Activated CD4-positive, alpha-beta memory T cell treated with anti-CD3 and anti-CD28 coated beads, Interleukin-2, amount 10 ng/mL, durations not matched to agents 7 days and 5 days (primary cell): ENCODE results near the gene PRXL2C. TPM values are rescaled to one million over a fixed set of nuclear protein-coding genes. Genes with fewer than 3 reads are reported as not detected.
"Not testable (repeated sequence)": the region's sequence is repeated elsewhere in the genome, so short reads cannot be mapped to it uniquely, and the experiment has no call there.

Source experiments
- CTCF ChIA-PET: fragments of 350-600 bp; sonication (Branson Sonifier 250); formaldehyde crosslinking; loops from one replicate; lab custom pipeline; 2021; ENCODE audit warnings: antibody characterized with exemption, inconsistent platforms; lab: Charles Lee
- POLR2A ChIA-PET: fragments of 350-600 bp; sonication (Branson Sonifier 250); formaldehyde crosslinking; loops from one replicate; lab custom pipeline; 2021; ENCODE audit warnings: antibody characterized with exemption; lab: Charles Lee
- DNase-seq: peaks from one replicate; pipeline ENCODE4 v3.0.0-alpha.2; 2020
- H3K27ac Mint-ChIP-seq: one replicate; pipeline ENCODE4 v1.8.0; 2021; ENCODE audit warnings: mild to moderate bottlenecking, mixed read lengths
- H3K27me3 Mint-ChIP-seq: one replicate; pipeline ENCODE4 v1.8.0; 2021; ENCODE audit warnings: mixed read lengths
- H3K36me3 Mint-ChIP-seq: one replicate; pipeline ENCODE4 v1.8.0; 2021; ENCODE audit warnings: low read depth, mixed read lengths
- H3K4me1 Mint-ChIP-seq: one replicate; pipeline ENCODE4 v1.8.0; 2021; ENCODE audit warnings: mixed read lengths
- H3K4me3 Mint-ChIP-seq: one replicate; pipeline ENCODE4 v1.8.0; 2021; ENCODE audit warnings: mild to moderate bottlenecking, mixed read lengths
- H3K9me3 Mint-ChIP-seq: one replicate; pipeline ENCODE4 v1.8.0; 2021; ENCODE audit warnings: mixed read lengths
- total RNA-seq, 2 experiments: library from RNA; stranded (reverse); gene quantifications; one replicate each; pipeline ENCODE4 v1.2.3, GENCODE V29; 2021

The PRXL2C gene
- total RNA-seq, 2 experiments from 2014 or later, result 11.2 to 13.4 TPM

DNA sequence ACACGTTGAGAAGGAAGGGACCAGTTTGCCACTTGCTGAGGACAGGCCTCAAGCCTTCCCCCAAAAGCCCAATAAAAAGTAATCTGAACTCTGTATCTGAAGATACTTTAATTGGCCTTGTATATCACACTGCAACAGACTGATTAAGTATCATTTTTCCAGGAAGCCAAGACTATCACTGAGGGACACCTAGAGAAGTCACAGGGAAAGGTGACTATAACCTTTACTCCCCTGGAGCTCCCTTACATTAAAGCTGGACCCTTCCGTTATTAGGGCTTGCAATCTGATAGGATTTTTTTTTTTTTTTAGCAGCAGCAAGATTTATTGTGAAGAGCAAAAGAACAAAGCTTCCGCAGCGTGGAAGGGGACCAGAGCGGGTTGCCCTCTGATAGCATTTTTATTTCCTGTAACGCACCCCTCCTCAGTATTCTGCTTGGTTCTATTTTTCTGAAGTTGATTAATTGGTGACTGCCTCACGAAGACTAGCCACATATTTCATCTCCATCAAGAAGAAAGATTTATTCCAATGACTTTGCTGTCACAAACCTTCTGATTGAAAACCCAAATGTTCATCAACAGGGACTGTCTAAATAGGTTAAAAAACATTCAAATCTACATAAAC lies 38.2 kb downstream of the PRXL2C start:
- no peaks in the 10 kb centered on the region for H3K36me3 Mint-ChIP-seq
- no peaks in the 10 kb centered on the region for H3K9me3 Mint-ChIP-seq
- no peak overlapping the region for H3K4me3 Mint-ChIP-seq
- H3K4me1 Mint-ChIP-seq, result peaks cover 4% of the 10 kb centered on the region
- ChIA-PET CTCF (no interaction called here), POLR2A (no interaction called here)
- DNase-seq, result no peak
- H3K27me3 Mint-ChIP-seq, result peaks cover 56% of the 10 kb centered on the region
- H3K27ac Mint-ChIP-seq, result no peak overlapping the region

GRCh38 chr9:96615411-96615810 lies 39.7 kb downstream of the PRXL2C start:
- Mint-ChIP-seq H3K27me3 (peaks cover 58% of the 10 kb centered on the region), H3K4me3 (no peak overlapping the region), H3K27ac (no peak overlapping the region), H3K36me3 (no peaks in the 10 kb centered on the region), H3K4me1 (peaks cover 4% of the 10 kb centered on the region), H3K9me3 (no peaks in the 10 kb centered on the region)
- POLR2A ChIA-PET, result no interaction called here
- DNase-seq, result no peak
- CTCF ChIA-PET, result no interaction called here

DNA sequence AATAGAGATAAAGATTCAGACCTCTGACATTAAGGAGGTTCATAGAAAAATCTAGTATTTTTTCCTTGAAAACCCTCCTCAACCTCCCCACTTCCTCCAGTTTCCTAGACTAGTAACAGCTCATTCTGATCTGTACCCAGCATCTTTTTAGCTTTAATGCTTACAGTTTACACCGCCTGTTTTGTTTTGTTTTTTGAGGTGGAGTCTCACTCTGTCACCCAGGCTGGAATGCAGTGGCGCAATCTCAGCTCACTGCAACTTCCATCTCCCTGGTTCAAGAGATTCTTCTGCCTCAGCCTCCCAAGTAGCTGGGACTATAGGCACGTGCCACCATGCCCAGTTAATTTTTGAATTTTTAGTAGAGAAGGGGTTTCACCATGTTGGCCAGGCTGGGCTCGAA lies 40.5 kb downstream of the PRXL2C start:
- H3K27ac Mint-ChIP-seq, H3K36me3 Mint-ChIP-seq, H3K4me1 Mint-ChIP-seq, POLR2A ChIA-PET, H3K4me3 Mint-ChIP-seq, DNase-seq, H3K9me3 Mint-ChIP-seq: not testable (repeated sequence)
- CTCF ChIA-PET, result interaction anchor here (1.5 kb wide), 1 partner anchor 173 kb away, joined by 4 read pairs; no protein-coding TSS in a partner anchor
- peaks cover 54% of the 10 kb centered on the region for H3K27me3 Mint-ChIP-seq

- H3K27ac Mint-ChIP-seq, result no peak overlapping the region
- CTCF ChIA-PET, result no interaction called here
- H3K4me3 Mint-ChIP-seq, result no peak overlapping the region
- no peak for DNase-seq
- no peaks in the 10 kb centered on the region for H3K4me1 Mint-ChIP-seq
- no peaks in the 10 kb centered on the region for H3K9me3 Mint-ChIP-seq
- peaks cover 59% of the 10 kb centered on the region for H3K27me3 Mint-ChIP-seq
- H3K36me3 Mint-ChIP-seq, result no peaks in the 10 kb centered on the region
- POLR2A ChIA-PET, result no interaction called here
Measured at GRCh38 chr9:96612966-96613589, 42.0 kb downstream of the PRXL2C start.

DNA sequence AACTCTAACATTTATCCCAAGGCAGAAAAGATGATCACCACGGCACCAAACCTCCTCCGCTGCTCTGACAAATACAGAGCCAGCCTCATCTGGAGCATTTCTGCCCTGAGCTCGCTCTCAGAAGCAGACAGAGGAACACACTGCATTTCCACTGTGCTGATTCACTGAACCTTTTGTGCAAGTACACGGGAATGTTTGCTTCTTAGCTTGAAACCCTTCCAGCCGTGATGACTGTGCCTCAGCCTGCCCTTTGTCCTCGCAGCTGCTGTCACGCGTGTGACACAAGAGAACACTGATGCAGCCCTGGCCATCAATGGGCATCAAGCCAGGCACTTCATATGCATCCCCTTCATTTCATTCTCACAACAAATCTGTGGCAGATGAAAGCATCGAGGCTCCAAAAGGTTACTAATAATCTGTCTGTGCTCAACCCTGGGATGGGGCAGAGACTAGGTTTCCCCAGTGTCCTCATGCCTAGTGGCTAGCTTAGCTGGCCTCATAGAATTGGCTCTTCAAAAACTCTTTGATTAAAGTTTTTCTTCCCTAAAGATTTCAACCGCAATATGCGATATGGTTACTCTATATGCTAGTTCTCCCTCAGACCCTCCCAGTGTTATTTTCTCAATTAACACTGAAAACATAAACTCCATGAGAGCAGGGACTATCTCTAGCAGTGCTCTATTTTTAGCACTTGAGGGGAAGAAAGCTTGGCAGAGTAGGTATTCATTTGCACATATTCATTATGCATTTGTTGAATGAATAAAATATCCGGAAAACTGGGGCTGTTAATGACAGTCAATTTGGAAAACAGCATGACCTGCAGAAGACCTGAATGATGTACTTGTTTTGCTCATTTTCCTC lies 42.8 kb downstream of the PRXL2C start:
- no peak overlapping the region for H3K4me3 Mint-ChIP-seq
- ChIA-PET CTCF (no interaction called here), POLR2A (no interaction called here)
- no peaks in the 10 kb centered on the region for H3K4me1 Mint-ChIP-seq
- H3K27ac Mint-ChIP-seq, result no peak overlapping the region
- H3K36me3 Mint-ChIP-seq, result no peaks in the 10 kb centered on the region
- H3K9me3 Mint-ChIP-seq, result no peaks in the 10 kb centered on the region
- H3K27me3 Mint-ChIP-seq, result peaks cover 51% of the 10 kb centered on the region
- DNase-seq, result no peak

- Mint-ChIP-seq H3K36me3 (no peaks in the 10 kb centered on the region), H3K4me3 (no peak overlapping the region), H3K27me3 (peaks cover 46% of the 10 kb centered on the region), H3K27ac (no peak overlapping the region), H3K4me1 (no peaks in the 10 kb centered on the region), H3K9me3 (no peaks in the 10 kb centered on the region)
- DNase-seq, result no peak
- ChIA-PET POLR2A (no interaction called here), CTCF (no interaction called here)
Measured at GRCh38 chr9:96611302-96611701, 43.8 kb downstream of the PRXL2C start.

DNA sequence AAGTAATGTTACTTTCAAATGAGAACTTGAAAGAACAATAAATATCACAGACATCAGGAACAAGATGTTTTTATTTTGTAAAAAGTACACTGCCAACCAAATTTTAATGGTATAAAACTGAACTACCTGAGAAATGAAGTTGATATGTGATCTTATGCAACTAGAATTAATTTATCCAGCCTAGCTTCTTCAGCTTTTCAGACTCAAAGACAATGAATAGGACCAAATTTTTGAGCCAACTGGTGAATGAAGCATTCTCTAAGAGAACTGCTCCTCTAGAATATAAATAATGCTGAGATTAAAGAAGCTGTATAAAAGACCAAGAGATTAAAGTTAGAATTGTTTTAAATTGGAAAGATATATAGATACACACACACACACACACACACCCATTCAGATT lies 45.4 kb downstream of the PRXL2C start:
- Mint-ChIP-seq H3K27ac (no peak overlapping the region), H3K27me3 (peaks cover 44% of the 10 kb centered on the region), H3K4me1 (no peaks in the 10 kb centered on the region), H3K9me3 (no peaks in the 10 kb centered on the region), H3K36me3 (no peaks in the 10 kb centered on the region), H3K4me3 (no peak overlapping the region)
- DNase-seq, result no peak
- POLR2A ChIA-PET, result no interaction called here
- CTCF ChIA-PET, result interaction anchor here (0.6 kb wide), 1 partner anchor 1253 kb away, joined by 3 read pairs; no protein-coding TSS in a partner anchor

- Mint-ChIP-seq H3K27me3 (peaks cover 37% of the 10 kb centered on the region), H3K4me3 (no peak overlapping the region), H3K36me3 (no peaks in the 10 kb centered on the region), H3K9me3 (no peaks in the 10 kb centered on the region), H3K27ac (no peak overlapping the region), H3K4me1 (no peaks in the 10 kb centered on the region)
- DNase-seq, result no peak
- POLR2A ChIA-PET, result no interaction called here
- CTCF ChIA-PET, result interaction anchor here (0.6 to 1.4 kb wide), 3 partner anchors 10 to 280 kb away, joined by 3 to 5 read pairs (median 3); no protein-coding TSS in a partner anchor
Measured at GRCh38 chr9:96607971-96608370, 47.1 kb downstream of the PRXL2C start.

DNA sequence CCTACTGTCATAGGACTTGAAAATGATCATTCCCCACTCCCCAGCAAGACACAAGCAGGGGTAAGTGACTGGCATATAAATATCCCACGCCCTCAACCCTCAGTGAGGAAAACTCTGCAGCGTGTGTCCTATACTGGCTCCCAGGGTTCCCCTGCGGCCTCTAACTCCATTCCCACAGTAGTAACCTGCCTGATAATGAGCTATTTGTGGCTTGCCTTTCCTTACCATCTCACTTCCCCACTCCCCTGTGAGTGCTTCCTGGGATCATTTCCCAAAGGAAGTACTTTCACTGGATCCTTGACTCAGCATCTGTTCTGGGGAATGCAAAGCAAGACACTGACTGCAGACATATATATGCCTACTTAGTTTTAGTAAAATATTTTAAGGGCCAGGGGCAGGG lies 49.8 kb downstream of the PRXL2C start:
- no peak overlapping the region for H3K4me3 Mint-ChIP-seq
- no peak overlapping the region for H3K27ac Mint-ChIP-seq
- peaks cover 14% of the 10 kb centered on the region for H3K27me3 Mint-ChIP-seq
- CTCF ChIA-PET, result no interaction called here
- no peaks in the 10 kb centered on the region for H3K9me3 Mint-ChIP-seq
- POLR2A ChIA-PET, result no interaction called here
- no peaks in the 10 kb centered on the region for H3K36me3 Mint-ChIP-seq
- DNase-seq, result no peak
- H3K4me1 Mint-ChIP-seq, result no peaks in the 10 kb centered on the region

DNA sequence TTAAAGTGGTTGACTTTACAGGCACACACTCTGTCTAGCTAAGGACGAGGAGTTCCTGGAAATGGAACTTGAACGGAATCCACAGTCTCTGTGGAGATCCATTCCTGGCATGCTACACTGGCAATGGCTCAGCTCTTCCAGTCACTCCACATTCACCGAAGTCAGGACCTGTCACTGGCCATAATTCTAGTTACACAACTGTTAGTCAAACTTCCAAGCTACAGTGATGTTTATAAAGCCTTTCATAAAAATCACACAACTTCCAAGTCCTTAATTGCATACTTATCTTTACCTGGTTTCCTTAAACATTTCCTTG lies 51.2 kb downstream of the PRXL2C start:
- DNase-seq, result no peak
- no peak overlapping the region for H3K4me3 Mint-ChIP-seq
- ChIA-PET CTCF (interaction anchor here (1.2 kb wide), 1 partner anchor 15 kb away, joined by 3 read pairs; no protein-coding TSS in a partner anchor), POLR2A (no interaction called here)
- H3K4me1 Mint-ChIP-seq, result no peaks in the 10 kb centered on the region
- H3K27ac Mint-ChIP-seq, result no peak overlapping the region
- no peaks in the 10 kb centered on the region for H3K36me3 Mint-ChIP-seq
- H3K9me3 Mint-ChIP-seq, result no peaks in the 10 kb centered on the region
- peaks cover 7% of the 10 kb centered on the region for H3K27me3 Mint-ChIP-seq

DNA sequence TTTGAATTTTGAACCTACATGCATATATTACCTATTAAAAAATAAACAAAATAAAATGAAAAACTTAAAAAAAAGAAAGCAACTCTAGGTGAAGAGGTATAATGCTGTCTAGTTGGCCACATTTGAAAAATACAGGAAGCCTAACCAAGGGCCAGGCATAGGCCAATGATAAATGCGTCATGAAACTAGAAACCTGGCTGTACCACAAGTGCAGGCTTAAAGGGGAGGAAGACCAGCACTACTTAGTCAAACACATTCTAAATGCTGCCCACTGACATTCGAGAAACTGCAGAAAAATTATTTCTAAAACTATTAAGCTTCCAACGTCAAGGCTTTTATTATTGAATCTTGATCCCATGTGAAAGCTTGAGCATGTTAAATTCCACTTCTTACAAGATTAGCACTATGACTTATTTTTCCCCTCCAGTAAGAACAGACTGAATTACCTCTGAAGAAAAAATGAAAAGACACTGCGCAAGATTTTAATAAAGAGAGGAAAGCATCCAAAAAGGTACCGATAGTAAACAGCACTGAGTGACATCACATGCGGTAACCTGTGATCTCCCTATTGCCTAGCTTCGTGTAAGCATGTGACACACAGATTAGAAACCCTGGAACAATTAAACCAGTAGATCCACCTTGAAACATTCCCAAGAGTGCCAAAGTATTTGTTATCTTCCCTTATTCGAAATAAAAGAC lies 51.7 kb downstream of the PRXL2C start:
- Mint-ChIP-seq H3K4me3 (no peak overlapping the region), H3K4me1 (no peaks in the 10 kb centered on the region), H3K27me3 (peaks cover 5% of the 10 kb centered on the region), H3K36me3 (no peaks in the 10 kb centered on the region), H3K9me3 (no peaks in the 10 kb centered on the region), H3K27ac (no peak overlapping the region)
- ChIA-PET CTCF (interaction anchor here (1.2 kb wide), 1 partner anchor 15 kb away, joined by 3 read pairs; no protein-coding TSS in a partner anchor), POLR2A (no interaction called here)
- DNase-seq, result no peak

- Mint-ChIP-seq H3K4me1 (no peaks in the 10 kb centered on the region), H3K27me3 (no peaks in the 10 kb centered on the region), H3K36me3 (no peaks in the 10 kb centered on the region), H3K4me3 (no peak overlapping the region), H3K27ac (no peak overlapping the region), H3K9me3 (no peaks in the 10 kb centered on the region)
- POLR2A ChIA-PET, result no interaction called here
- CTCF ChIA-PET, result no interaction called here
- DNase-seq, result no peak
Measured at GRCh38 chr9:96599298-96599697, 55.8 kb downstream of the PRXL2C start.

GRCh38 chr9:96596601-96597111 lies 58.5 kb downstream of the PRXL2C start:
- Mint-ChIP-seq H3K27ac (no peak overlapping the region), H3K27me3 (peaks cover 2% of the 10 kb centered on the region), H3K36me3 (no peaks in the 10 kb centered on the region), H3K9me3 (no peaks in the 10 kb centered on the region), H3K4me1 (no peaks in the 10 kb centered on the region), H3K4me3 (no peak overlapping the region)
- POLR2A ChIA-PET, result no interaction called here
- CTCF ChIA-PET, result no interaction called here
- DNase-seq, result no peak
